NOMO-1 treated with dmso at 0.1 percent for 144 hours (cell line): ENCODE data around the gene RPL13A.

Source experiments
- DNase-seq: peaks from one replicate; lab custom pipeline; 2025; ENCODE audit not compliant: unreplicated experiment; lab: John Stamatoyannopoulos, UW

RPL13A gene

DNA sequence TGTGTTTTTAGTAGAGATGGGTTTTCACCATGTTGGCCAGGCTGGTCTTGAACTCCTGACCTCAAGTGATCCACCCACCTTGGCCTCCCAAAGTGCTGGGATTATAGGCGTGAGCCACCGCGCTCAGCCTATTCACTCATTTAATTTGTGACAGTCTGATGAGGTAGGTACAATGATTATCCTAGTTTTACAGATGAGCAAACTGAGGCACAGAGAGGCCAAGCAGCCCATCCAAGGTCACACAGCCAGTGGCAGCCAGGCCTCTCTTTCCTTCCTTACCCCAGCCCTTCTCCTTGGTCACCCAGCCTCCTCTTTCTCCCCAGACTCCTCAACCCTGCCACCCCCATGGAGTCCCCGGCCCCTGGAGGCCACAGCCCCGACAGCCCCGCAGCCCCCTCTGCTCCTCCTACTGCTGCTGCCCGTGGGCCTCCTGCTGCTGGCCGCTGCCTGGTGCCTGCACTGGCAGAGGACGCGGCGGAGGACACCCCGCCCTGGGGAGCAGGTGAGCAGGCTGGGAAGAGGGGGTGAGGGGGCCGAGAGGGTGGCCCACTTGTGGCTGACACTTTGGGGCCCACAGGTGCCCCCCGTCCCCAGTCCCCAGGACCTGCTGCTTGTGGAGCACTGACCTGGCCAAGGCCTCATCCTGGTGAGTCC, 7.3 kb upstream of the RPL13A start:
- DNase-seq, result no peak

DNA sequence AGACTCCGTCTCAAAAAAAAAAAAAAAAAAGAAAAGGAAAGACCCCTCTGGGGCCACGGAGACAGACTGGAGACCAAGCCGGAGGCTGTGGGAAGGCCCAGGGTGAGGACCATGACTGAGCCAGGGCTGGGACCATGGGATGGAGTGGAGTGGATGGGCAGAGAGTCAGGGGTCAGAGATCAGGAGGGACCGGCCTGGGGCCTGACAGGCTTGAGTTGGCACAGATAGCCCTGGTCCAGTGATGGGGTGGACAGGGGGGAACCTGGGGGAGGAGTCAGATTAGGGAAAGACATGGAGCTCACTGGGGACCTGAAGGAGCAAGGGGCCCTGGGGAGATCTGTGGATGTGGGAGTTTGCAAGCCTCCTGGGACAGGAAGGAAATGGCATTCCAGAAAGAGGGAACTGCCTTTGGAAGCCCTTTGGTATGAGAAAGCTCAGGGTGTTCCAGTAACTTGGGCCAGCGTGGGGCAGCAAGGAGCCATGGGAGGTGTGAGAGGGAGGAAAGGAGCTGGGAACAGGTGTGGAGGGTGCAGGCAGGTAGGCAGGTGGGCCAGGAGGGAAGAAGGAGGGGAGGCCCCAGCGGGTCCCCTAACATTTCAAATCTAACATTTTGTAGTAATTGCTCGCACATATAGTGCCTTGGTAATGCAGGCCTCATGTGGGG, 6.3 kb upstream of the RPL13A start:
- no peak for DNase-seq

DNA sequence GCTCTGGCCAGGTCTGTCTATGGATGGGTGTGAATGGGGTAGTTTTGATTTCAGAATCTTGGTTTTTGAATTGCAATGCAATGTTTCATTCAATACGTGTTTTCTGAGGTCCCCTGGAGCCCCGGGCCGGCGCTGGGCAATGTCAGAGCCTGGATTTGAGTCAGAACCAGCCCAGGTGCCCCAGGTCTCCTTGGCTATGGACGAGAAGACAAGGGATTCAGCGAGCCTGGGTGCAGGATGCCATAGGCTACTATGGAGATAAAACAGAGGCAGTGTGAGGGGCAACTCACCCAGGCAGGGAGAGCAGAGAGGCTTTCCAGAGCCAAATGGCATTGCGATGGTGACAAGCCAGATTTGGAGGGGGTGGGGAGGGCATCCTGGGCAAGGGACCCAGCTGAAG, 1.2 kb upstream of the RPL13A start:
- DNase-seq, result no peak

DNA sequence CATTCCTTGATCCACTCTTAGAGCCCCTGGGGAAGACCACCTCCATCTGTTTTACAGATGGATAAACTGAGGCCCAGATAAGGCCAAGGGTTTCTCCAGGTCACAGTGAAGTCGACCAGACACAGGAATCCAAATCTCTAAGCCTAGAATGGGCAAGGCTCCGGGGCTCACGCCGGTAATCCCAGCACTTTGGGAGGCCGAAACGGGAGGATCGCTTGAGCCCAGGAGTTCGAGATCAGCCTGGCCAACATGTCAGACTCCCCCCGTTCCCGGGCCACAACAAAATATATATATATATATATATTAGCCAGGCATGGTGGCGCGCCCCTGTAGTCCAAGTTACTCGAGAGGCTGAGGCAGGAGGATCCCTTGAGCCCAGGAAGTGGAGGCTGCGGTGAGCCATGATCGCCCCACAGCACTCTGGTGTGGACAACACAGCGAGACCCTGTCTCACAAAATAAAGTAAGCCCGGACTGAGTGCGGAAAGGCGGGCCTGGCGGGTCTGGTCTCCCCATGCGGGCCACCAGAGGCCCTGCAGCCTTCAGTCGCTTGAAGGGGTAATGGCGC, 615 bp upstream of the RPL13A start:
- DNase-seq, result no peak

DNA sequence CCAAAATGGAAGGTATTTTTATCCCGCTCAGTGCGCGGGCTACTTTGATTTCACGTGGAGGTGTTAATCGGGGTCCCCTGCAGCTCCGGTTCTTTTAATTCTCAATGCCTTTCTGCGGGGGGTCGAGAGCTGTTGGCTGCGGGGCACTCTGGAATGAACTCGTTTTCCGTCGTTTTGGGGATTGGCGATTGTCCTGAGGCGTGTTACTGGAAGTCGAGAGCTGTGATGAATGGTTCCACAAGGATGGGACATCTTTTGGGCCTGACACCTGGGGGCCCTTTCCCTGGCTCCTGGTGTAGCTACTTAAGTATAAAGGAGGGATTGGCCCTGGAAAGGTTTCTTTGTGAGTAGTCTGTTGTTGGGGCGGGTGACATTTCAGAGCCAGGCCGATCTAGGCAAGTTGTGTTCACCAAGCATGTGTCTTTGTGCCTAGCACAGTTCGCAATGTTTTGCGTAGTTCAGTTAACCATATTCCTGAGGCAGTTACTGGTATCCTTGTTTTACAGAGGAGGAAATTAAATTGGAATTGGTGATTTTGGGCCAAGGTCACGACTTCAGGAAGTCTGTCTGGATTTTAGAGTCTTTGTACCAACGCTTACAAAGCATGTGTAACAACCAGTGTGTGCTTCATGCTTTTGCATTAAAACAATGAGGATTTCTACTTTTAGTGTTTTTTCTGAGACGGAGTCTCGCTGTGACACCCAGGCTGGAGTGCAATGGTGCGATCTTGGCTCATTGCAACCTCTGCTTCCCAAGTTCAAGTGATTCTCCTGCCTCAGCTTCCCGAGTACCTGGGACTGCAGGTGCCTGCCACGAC, 846 bp downstream of the RPL13A start:
- DNase-seq, result no peak

DNA sequence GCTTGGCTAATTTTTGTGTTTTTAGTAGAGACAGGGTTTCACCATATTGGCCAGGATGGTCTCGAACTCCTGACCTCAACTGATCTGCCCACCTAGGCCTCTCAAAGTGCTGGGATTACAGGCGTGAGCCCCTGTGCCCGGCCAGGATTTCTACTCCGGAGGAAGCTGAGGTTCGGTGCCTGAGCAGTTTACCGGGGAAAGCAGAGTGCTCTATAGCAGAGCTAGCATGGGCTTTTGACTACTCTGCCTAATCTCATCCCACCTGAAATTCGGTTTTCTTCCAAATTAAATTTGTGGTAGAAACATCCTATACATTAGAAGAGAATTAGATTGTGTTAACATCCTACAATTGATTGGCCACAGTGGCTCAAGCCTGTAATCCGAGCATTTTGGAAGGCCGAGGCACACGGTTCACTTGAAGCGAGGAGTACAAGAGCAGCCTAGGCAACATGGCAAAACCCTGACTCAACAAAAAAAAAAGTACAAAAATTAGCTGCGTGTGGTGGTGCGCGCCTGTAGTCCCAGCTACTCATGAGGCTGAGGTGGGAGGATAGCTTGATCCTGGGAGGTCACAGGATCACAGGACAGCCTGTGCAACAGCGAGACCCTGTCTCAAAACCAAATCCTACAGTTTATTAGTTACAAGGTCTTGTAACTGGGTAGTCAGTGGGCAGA, 1.6 kb downstream of the RPL13A start:
- DNase-seq, result no peak

DNA sequence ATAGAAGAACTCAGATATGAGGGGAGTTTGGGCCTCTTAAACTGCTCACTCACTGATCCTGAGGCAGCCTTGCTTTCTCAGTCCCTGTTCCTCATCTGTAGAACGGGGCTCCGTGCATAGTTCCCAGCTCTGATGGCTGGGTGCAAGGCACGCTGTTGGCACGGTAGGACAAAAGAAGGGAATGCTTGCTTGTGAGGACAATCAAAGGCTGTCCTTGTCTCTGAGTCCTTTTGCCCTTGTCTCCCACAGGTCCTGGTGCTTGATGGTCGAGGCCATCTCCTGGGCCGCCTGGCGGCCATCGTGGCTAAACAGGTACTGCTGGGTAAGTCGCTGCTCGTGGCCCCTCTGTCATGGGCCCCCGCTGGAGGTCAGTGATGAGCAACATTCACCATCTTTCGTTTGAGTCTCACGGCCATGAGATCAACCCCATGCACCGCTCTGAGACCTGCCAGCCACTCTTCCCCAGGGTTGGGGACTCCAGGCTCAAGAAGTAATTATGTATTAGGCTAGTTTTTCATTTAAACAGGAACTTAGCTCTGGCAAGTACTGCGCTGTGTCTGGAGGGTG, 2.3 kb downstream of the RPL13A start:
- DNase-seq, result no peak

DNA sequence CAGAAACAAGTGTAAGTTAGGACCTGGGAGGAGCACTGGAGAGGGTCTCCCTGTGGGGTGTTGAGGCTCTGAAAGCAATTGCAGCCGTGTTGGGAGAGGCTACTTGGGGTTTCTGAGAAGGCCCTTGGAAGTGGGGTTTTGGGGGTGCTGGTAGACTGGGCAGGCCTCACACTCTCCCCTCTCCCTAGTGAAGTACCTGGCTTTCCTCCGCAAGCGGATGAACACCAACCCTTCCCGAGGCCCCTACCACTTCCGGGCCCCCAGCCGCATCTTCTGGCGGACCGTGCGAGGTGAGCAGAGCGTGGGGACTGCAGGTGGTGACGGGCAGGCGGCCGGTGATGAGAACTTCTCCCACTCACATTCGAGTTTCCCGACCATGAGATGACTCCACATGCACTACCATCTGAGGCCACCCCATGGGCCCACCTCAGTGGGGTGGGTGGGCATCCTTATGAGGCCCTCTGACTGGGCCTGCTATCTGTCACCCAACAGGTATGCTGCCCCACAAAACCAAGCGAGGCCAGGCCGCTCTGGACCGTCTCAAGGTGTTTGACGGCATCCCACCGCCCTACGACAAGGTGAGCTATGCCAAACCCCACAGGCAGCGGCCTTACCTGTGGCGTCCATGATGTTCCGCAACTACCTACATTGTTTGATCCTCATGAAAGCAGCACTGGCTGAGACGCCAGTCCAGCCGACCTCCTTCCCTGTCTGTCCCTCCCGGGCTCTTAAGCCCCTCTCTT, 3.0 kb downstream of the RPL13A start:
- no peak for DNase-seq

DNA sequence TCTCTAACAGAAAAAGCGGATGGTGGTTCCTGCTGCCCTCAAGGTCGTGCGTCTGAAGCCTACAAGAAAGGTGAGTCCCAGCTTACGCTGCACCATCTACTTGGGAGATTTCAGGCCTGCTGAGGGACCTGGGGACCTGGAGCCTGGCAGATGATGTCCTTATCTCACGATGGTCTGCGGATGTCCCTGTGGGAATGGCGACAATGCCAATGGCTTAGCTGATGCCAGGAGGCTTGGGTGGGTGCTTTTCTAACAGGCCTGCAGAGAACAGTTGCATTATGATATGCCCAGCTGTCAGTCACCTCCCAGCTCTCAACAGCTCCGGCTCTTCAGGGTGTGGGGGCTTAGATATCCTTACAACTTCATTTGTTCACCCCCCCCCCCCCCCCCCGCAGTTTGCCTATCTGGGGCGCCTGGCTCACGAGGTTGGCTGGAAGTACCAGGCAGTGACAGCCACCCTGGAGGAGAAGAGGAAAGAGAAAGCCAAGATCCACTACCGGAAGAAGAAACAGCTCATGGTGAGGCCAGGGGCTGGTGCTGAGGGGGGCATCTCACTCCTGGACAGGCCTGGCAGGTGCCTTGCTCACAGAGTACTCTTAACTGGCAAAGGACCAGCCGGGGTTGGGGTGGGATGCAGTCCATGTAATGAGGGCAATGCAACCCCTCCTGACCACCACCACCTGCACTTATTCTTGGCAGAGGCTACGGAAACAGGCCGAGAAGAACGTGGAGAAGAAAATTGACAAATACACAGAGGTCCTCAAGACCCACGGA, 3.8 kb downstream of the RPL13A start:
- DNase-seq, result no peak

DNA sequence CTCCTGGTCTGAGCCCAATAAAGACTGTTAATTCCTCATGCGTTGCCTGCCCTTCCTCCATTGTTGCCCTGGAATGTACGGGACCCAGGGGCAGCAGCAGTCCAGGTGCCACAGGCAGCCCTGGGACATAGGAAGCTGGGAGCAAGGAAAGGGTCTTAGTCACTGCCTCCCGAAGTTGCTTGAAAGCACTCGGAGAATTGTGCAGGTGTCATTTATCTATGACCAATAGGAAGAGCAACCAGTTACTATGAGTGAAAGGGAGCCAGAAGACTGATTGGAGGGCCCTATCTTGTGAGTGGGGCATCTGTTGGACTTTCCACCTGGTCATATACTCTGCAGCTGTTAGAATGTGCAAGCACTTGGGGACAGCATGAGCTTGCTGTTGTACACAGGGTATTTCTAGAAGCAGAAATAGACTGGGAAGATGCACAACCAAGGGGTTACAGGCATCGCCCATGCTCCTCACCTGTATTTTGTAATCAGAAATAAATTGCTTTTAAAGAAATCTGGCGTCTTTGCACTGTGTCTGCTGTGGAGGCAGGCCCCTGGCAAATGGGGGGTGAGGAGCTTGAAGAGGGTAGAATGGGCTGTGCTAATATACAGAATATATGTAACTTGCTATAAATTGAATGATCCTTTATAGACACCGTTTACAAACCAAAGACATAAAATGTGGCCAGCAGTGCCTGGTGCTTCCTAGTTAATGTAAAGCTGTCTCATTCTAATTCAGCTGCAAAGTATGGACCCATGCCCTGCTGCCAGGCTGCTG, 4.6 kb downstream of the RPL13A start:
- no peak for DNase-seq

DNA sequence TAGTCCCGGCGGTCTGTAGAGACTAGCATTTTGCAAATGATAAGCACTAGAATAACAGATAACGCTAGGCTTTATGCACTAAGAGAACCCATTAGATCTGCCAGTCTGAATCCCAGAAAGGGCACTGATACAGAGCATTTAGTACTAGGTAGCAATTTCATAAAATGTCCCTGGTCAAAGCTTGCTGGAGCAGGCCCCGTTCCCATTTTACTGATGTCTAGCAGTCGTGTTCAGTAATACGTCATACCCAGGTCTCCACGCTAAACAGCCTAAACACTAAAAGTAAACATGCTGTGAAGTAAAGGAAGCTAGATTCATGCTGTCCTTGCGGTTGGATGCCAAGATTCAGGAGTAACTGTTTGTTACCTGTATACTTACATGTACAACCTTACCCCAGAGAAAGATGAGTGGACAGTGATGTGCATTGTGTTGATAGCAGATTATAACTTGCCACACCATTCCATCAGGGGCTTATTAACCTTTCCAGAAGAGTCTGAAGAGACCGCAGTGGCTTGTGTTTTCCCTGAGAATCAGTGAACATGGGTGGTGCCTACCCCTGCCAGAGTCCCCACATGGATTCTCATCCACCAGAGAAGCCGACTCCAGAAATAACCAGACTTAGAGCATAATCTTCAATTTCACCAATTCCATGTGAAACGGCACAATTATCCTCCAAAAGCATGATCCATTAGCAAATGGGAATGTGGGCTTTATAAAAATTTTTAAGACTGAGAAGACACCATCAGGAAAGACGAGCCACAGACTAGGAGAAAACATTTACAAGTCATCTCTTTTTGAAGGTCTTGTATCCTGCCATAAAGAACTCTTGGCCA, 5.4 kb downstream of the RPL13A start:
- DNase-seq, result no peak

DNA sequence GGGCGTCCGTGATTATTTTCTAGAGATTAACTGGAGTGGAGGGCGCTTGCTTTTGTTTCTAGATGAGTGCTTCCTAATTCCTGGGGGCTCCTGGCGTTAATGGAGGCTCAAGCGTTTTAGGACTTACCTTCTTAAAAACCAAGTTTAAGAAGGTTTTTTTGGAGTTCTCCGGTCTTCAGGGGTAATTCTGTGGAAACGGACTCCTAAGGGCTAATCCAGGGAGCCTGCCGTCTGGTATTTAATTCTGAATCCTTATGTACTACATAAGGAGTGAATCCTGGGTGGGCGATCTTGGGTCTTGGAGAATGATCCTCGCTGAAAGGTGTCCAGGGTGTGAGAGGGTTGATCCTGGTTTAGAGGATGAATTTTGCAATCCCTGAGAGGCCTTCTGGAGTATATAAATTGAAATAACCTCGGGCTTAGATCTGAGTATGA, 9.2 kb downstream of the RPL13A start:
- no peak for DNase-seq

DNA sequence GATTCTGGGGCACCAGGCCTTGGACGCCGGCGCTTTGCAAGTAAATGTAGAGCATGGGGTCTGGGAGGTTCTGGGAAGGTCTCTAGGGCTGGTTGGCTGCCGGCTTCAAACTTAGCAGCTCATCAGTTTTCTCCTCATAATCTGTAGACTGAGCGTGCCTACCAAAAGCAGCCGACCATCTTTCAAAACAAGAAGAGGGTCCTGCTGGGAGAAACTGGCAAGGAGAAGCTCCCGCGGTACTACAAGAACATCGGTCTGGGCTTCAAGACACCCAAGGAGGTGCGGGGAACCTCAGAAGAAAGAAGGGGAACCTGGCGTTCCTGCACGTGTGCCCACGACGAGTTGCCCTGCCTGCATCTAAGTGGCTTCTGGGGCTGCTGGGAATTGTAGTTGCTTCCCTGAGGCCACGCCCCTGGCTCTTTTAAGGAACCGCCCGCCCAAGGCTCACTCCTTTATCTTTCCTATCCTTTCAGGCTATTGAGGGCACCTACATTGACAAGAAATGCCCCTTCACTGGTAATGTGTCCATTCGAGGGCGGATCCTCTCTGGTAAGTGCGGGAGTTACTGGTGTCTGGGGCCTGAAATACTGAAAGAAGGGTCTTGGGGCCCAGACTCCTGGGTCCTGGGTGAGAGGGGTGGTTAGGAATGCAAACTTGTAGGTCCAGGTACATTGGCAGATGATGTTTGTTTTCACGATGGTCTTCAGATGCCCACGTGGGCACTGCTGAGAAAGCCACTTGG, 9.8 kb downstream of the RPL13A start:
- peak; percentile 79 for DNase-seq

DNA sequence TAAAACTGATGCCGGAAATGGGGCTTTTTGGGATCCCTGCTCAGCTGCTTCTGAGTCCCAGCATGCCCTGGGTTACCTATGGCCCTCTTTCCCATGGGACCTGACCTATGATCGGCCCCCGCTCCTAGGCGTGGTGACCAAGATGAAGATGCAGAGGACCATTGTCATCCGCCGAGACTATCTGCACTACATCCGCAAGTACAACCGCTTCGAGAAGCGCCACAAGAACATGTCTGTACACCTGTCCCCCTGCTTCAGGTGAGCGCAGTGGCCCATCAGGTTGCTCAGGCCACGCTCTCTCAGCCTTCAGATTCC, 10.3 kb downstream of the RPL13A start:
- no peak for DNase-seq

DNA sequence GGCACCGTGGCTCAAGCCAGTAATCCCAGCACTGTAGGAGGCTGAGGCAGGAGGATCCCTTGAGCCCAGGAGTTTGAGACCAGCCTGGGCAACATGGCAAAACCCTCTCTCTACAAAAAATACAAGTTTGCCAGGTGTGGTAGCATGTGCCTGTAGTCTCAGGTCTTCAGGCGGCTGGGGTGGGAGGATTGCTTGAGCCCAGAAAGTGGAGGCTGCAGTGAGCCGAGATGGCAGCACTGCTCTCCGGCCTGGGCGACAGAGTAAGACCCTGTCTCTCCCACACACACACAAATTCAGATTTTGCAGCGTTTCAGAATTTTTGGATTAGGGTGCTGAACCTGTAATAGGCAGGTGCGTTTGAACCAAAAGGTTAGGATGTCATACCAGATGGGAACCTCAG, 11.1 kb downstream of the RPL13A start:
- no peak for DNase-seq

DNA sequence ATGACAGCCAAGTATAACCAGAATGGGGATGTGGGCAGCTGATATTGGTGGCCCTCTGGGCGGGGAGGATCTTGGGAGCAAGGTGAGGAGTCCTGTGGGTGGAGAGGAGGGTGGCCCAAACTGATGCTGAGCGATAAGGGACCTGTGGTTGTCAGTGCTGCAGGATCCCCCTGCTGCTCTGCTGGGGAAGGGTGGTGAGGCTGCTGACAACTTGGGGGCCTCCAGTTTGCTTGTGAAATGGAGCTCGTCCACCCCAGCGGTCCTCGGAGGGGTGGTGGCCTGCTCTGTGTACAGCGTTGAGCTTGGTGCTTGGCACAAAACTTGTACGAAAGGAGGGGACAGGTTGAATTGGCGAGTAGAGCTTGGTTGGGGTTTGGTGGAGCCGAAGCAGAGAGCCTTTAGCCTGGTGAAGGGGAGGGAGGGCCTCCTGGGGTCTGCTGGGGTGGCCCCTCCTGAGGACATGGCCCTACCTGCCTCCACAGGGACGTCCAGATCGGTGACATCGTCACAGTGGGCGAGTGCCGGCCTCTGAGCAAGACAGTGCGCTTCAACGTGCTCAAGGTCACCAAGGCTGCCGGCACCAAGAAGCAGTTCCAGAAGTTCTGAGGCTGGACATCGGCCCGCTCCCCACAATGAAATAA, 11.7 kb downstream of the RPL13A start:
- no peak for DNase-seq
